ENCODE data around the gene STK31. TPM values are rescaled to one million over a fixed set of nuclear protein-coding genes. Genes with fewer than 3 reads are reported as not detected.

Gene STK31
- total RNA-seq, 1 experiment from 2014 or later: 38.9 TPM

DNA sequence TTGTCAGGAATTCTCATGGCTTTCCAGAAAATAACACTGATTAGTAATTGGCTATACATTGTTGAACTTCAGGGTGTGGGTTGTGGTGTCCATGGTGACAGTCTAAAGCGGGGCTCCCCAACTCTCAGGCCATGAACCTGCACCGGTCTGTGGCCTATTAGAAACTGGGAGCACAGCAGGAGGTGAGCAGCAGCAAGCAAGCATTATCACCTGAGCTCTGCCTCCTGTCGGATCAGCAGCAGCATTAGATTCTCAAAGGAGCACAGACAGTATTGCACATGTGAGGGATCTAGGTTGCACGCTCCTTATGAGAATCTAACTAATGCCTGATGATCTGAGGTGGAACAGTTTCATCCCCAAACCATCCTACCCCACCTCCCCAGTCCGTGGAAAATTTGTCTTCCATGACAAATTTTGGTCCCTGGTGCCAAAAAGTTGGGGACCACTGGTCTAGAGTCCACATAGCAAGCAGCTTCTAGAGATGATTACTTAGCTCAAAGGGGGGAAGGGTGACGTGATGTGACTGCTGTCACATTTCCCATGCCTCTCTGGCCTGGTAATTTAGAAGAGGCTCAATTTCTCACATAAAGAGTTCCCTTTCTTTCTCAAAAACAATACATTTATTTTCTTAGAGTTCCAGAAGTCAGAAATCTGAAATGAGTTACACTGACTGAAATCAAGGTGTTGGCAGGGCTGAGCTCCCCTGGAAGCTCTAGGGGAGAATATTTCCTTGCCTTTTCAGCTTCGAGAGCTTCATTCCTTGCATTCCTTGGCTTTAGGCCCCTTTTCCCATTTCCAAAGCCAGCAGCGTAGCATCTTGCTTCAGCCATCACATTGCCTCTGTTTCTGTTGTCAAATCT, 47.7 kb upstream of the STK31 start:
- Histone ChIP-seq H3K4me3 (ENCODE audit: low read depth, low read length) (no peak overlapping the region), H3K4me1 (no peaks in the 10 kb centered on the region), H3K27me3 (replicated peaks; ENCODE audit: control insufficient read depth, insufficient read depth, low read length) (no peaks in the 10 kb centered on the region), H3K36me3 (ENCODE audit: control insufficient read depth, insufficient read depth, low read length) (no peaks in the 10 kb centered on the region), H3K9me3 (peaks cover 11% of the 10 kb centered on the region)
- no TSS peak for BruUV-seq (replicated peaks)
- TF ChIP-seq, protein P1, sequence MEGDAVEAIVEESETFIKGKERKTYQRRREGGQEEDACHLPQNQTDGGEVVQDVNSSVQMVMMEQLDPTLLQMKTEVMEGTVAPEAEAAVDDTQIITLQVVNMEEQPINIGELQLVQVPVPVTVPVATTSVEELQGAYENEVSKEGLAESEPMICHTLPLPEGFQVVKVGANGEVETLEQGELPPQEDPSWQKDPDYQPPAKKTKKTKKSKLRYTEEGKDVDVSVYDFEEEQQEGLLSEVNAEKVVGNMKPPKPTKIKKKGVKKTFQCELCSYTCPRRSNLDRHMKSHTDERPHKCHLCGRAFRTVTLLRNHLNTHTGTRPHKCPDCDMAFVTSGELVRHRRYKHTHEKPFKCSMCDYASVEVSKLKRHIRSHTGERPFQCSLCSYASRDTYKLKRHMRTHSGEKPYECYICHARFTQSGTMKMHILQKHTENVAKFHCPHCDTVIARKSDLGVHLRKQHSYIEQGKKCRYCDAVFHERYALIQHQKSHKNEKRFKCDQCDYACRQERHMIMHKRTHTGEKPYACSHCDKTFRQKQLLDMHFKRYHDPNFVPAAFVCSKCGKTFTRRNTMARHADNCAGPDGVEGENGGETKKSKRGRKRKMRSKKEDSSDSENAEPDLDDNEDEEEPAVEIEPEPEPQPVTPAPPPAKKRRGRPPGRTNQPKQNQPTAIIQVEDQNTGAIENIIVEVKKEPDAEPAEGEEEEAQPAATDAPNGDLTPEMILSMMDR (IDR thresholded peaks at IDR 0.05; ENCODE audit: insufficient read depth in 1 of 2, low read depth in 1 of 2, low read length in 1 of 2, severe bottlenecking in 1 of 2, unreplicated experiment in 1 of 2): no peak
- H3K9me3 Mint-ChIP-seq (ENCODE audit: unreplicated experiment): peaks cover 13% of the 10 kb centered on the region
- intact Hi-C loops (cut with micrococcal nuclease; ENCODE audit: unreplicated experiment): no loop called here
- H3K36me3 Mint-ChIP-seq (ENCODE audit: insufficient read depth, unreplicated experiment): no peaks in the 10 kb centered on the region
- no peak for DNase-seq
- H3K27me3 Mint-ChIP-seq (ENCODE audit: insufficient read depth, unreplicated experiment): no peaks in the 10 kb centered on the region
- ChIA-PET POLR2A (no interaction called here), CTCF (no interaction called here)
- H3K27ac Mint-ChIP-seq (ENCODE audit: unreplicated experiment): peak overlapping the region; percentile 40
- H3K4me1 Mint-ChIP-seq (ENCODE audit: low read depth, unreplicated experiment): peaks cover 4% of the 10 kb centered on the region
- H3K4me3 Mint-ChIP-seq (ENCODE audit: unreplicated experiment): no peak overlapping the region

DNA sequence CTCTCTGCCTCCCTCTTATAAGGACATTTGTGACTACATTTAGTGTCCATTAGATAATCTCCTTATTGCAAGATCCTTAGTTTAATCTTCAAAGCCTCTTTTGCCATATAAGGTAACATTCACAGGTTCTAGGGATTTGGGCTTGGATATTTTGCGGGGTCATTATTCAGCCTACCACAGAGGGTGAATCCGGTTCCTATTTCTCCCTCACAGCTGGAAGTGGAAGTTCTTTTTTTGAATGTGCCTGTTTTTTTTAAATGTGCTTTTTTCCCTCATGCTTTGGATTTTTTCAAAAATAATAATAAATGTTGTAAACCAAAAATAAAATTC, 47.1 kb upstream of the STK31 start:
- Mint-ChIP-seq H3K36me3 (ENCODE audit: insufficient read depth, unreplicated experiment) (no peaks in the 10 kb centered on the region), H3K9me3 (ENCODE audit: unreplicated experiment) (peaks cover 10% of the 10 kb centered on the region), H3K27me3 (ENCODE audit: insufficient read depth, unreplicated experiment) (no peaks in the 10 kb centered on the region), H3K4me1 (ENCODE audit: low read depth, unreplicated experiment) (peaks cover 4% of the 10 kb centered on the region), H3K4me3 (ENCODE audit: unreplicated experiment) (no peak overlapping the region), H3K27ac (ENCODE audit: unreplicated experiment) (peak overlapping the region; percentile 40)
- intact Hi-C loops (cut with micrococcal nuclease; ENCODE audit: unreplicated experiment): no loop called here
- POLR2A ChIA-PET: no interaction called here
- Histone ChIP-seq H3K9me3 (peaks cover 11% of the 10 kb centered on the region), H3K4me3 (ENCODE audit: low read depth, low read length) (no peak overlapping the region), H3K4me1 (no peaks in the 10 kb centered on the region), H3K36me3 (ENCODE audit: control insufficient read depth, insufficient read depth, low read length) (no peaks in the 10 kb centered on the region), H3K27me3 (replicated peaks; ENCODE audit: control insufficient read depth, insufficient read depth, low read length) (no peaks in the 10 kb centered on the region)
- CTCF ChIA-PET: no interaction called here
- no peak for DNase-seq
- BruUV-seq (replicated peaks): no TSS peak
- TF ChIP-seq, protein P1 (IDR thresholded peaks at IDR 0.05; ENCODE audit: insufficient read depth in 1 of 2, low read depth in 1 of 2, low read length in 1 of 2, severe bottlenecking in 1 of 2, unreplicated experiment in 1 of 2): no peak

DNA sequence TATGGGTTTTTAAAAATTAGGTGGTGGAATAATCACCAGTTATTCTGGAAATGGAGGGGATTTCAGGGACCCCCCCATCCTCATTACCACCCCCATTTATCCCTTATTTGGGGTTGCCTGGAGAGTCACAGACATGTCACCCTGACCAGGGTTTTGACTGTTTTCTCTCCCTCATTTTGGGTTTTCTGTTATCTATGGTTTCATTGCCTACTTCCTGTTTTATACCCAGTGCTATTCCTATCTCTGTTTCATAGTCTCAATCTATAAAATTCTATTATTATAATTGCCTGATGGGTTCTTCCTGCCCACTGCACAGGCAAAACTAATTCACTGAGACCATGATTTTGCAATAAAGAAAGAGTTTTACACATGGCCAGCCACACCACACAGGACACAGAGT, 45.9 kb upstream of the STK31 start:
- TF ChIP-seq, protein P1 (IDR thresholded peaks at IDR 0.05; ENCODE audit: insufficient read depth in 1 of 2, low read depth in 1 of 2, low read length in 1 of 2, severe bottlenecking in 1 of 2, unreplicated experiment in 1 of 2): no peak
- no peaks in the 10 kb centered on the region for H3K27me3 ChIP-seq (replicated peaks; ENCODE audit: control insufficient read depth, insufficient read depth, low read length)
- intact Hi-C loops (cut with micrococcal nuclease; ENCODE audit: unreplicated experiment): no loop called here
- Mint-ChIP-seq H3K4me1 (ENCODE audit: low read depth, unreplicated experiment) (peaks cover 4% of the 10 kb centered on the region), H3K27ac (ENCODE audit: unreplicated experiment) (no peak overlapping the region), H3K36me3 (ENCODE audit: insufficient read depth, unreplicated experiment) (no peaks in the 10 kb centered on the region), H3K27me3 (ENCODE audit: insufficient read depth, unreplicated experiment) (no peaks in the 10 kb centered on the region), H3K4me3 (ENCODE audit: unreplicated experiment) (no peak overlapping the region), H3K9me3 (ENCODE audit: unreplicated experiment) (peaks cover 2% of the 10 kb centered on the region)
- ChIA-PET CTCF (no interaction called here), POLR2A (no interaction called here)
- BruUV-seq (replicated peaks): no TSS peak
- H3K4me3 ChIP-seq (ENCODE audit: low read depth, low read length): no peak overlapping the region
- no peak for DNase-seq
- peaks cover 3% of the 10 kb centered on the region for H3K9me3 ChIP-seq
- no peaks in the 10 kb centered on the region for H3K4me1 ChIP-seq
- no peaks in the 10 kb centered on the region for H3K36me3 ChIP-seq (ENCODE audit: control insufficient read depth, insufficient read depth, low read length)
